HG02623 (cell line): ENCODE data around the gene PITPNM3.
"Not testable (repeated sequence)": the region's sequence is repeated elsewhere in the genome, so short reads cannot be mapped to it uniquely, and the experiment has no call there.

Experiments used
- ATAC-seq: cut with Tn5 transposase; IDR thresholded peaks from one replicate; pipeline ENCODE4 v1.9.1; 2021; ENCODE audit warnings: moderate library complexity; ENCODE audit not compliant: unreplicated experiment

The PITPNM3 gene

DNA sequence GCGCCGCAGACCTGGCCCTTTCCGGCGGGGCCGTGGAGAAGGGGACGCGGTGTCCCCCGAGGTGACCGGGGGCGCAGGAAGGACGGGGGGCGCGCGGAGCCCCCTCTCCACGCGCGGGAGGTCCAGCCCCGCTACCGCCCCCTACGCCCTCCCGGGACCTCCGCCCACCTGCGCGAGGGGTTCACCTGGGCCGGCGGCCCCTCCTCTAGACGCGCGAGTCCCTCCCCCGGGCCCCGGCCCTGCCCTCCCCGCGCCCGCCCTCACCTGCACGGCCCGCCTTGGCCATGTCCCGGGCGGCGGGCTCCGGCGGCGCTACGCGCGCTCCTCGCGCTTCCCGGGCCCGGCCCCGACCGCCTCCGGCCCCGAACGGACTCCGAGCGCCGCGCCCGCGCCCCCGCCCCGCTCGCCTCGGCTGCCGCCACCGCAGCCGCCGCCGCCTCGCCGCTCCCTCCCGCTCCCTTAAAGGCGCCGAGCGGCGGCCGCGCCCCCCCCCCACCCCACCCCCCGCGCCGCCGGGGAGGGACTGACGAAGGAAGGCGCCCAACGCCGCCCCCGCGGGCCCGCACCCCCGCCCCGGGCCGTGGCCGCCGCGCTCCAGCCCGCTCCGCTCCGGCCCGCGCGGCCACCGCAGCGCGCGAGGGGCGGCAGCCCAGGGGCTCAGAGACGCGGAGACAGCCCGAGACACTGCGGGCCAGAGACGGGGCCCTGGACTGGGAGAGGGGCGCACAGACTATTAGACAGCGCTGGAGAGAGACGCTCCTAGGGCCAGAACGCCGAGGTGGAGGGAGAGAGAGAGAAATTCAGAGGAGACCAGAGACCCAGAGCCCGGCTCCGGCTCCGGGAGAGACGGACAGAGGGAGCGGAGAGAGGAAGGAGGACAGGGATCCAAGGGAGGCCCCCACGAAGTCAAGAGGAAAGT, at the start of gene PITPNM3:
PITPNM3 (minus strand) TSS at position 435 of the 919 bp plus-strand sequence; CDS start at position 286, 149 bp downstream.
- ATAC-seq = no peak

DNA sequence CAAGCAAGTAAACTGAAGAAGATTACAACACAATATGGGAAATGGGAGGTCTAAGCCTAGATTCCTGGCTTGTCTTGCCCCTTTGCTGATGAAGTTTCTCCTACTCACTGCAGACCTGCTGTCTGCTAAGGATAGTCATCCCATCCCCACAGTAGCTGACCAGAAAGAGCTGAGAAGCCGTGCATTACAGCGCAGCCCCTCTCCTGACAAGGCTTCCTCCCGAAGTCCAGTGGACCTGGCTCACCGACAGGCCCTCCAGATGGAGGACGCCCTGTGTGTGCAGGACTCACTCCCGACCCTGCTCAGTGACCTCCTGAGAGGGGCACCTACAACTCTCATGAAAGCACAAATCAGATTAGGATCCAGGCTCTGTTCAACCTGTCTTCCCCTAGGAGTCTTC, 48.8 kb upstream of the PITPNM3 start:
- ATAC-seq = no peak

DNA sequence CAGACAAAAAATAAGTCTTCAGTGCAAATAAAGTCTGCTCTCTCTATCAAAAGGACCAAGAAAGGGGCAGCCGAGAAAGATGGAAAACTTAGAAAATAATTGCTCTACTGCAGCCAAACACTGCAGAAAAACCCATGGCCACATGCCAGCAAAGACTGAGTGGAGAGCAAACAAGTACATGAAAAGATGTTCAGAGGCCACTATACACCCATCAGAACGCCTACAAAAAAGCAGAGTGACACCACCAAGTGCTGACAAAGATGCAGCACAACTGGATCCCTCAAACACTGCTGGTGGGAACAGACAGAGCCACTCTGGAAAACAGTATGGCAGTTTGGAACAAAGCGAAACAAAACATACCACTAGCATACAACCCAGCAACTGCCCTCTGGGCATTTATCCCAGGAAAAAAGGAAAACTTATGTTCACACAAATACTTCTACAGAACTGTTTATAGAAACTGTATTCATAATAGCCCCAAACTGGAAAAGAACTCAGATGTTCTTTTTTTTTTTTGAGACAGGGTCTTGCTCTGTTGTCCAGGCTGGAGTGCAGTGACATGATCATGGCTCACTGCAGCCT, 47.5 kb upstream of the PITPNM3 start:
- ATAC-seq = no peak

DNA sequence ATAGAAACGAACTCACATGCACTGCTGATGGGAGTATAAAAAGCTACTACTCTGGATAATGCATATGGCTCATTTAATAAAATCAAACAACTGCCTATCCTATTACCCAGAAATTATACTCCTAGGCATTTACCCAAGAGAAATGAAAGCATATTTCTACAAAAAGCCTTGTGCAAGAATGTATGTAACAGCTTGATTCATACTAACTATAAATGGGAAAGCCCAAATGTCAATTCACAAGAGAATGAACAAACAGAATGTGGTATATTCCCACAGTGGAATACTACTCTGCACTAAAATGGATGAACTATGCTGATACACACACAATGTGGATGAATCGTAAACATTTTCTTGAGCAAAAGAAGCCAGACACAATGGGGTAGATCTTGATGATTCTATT, 45.8 kb upstream of the PITPNM3 start:
- ATAC-seq = no peak

DNA sequence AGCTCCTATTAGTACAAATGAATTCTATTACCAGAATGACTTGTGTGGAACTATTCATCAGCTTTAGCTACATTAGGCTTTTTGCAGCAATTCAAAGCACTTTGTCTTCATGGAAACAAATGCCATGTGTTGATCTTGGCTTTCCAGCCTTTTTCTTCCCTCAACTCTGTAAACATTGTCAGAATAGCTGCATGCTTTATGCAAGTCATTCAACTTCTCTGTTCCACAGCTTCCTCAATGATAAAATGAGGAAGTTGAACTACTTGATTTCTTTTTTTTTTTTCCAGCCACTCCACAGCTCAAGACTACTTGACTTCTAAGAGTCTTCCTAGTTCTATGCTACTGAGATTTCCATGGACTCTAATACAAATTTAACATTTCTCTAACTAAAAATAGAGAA, 43.0 kb upstream of the PITPNM3 start:
- no peak for ATAC-seq

DNA sequence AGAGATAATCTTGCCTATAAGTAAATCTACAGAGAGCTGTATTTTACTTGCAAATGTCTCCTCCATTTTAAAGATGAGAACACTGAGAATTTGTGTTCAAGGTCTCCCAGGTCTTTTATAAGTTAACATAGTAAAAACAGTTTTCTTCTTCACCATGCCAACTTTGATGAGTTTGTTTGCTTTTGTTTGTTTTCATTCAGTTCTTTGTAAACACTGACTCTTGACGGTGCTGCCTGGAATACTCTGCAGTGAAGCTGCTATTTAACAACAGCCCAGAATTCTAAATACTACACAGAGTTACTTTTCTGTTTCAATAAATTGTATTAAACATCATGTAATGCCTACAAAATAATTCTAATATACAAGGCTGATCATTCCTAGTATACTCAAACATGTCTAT, 41.4 kb upstream of the PITPNM3 start:
- no peak for ATAC-seq

DNA sequence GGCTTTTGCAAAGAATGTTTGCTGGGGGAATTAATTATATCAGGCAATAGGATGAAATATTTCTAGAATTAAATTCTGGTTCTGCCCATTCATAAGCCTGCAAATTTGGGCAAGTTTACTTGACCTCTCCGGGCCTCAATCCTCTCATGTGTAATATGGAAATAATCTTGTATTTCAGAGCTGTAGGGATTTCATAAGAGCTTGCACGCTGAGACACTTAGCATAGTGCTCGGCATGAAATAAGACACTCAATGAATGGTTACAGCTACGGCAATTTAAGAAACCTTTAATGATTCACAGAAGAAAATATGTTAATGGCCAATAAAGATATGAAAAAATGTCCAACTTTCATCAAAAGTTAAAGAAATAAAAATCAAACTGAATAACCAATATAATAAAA, 40.6 kb upstream of the PITPNM3 start:
- ATAC-seq = no peak

DNA sequence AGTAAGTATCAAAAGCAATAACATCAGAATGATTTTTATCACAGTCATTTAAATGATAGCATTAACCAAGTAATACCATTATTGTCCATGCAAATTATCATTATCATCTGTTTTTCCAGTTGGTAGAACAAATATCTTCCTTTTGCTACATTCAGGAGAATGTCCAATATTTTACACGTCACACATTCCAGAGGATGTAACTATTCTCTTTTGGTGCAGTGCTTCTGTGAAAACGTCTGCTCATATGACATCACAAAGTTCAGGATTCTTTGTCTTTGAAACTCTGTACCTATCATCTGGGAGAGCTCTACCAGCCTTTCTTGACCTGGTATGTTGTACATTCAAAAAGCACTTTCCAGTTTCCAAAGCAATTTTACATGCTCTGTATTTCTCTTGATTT, 40.2 kb upstream of the PITPNM3 start:
- ATAC-seq = no peak

DNA sequence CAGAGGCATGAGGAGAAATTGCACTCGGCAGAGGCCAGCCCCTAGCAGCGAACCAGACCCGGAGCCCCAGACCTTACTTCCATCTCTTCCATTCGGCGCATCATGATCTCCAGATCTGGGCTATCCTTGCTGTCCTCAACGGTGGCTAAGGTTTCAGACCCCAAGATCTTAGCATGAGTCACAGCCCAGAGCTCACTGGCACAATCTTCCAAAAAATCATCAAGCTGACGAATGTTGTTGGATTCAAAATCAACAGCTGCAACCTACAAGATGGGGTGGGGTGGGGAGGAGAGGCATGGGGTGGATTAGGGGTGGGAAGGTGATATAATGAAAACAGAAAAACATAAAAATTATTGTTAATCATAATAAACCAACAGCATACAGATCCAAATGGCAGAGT, 39.7 kb upstream of the PITPNM3 start:
- no peak for ATAC-seq

DNA sequence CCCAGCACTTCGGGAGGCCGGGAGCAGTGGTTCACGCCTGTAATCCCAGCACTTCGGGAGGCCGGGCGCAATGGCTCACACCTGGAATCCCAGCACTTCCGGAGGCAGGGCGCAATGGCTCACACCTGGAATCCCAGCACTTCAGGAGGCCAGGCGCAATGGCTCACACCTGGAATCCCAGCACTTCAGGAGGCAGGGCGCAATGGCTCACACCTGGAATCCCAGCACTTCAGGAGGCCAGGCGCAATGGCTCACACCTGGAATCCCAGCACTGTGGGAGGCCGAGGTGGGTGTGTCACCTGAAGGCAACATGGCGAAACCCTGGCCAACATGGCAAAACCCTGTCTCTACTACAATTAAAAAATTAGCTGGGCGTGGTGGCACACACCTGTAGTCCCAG, 37.0 kb upstream of the PITPNM3 start:
- not testable (repeated sequence) for ATAC-seq

DNA sequence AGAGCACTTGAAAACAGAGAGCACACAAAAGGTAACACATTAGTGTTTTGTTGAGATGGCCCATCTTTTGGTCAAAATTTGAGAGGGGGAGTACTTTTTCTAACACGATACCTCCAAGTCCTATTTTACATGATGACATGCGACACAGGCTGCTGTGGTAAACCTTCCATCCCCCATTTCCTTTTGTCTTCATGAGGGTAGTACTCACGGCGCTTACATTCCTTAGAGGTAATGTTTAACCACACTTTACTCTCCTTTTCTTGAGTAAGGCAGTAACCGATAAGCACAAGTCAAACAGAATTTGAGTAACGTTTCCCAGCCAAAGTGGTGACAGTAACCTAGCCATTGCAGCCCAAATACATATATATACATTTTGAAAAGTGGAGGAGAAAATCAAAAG, 35.8 kb upstream of the PITPNM3 start:
- no peak for ATAC-seq

DNA sequence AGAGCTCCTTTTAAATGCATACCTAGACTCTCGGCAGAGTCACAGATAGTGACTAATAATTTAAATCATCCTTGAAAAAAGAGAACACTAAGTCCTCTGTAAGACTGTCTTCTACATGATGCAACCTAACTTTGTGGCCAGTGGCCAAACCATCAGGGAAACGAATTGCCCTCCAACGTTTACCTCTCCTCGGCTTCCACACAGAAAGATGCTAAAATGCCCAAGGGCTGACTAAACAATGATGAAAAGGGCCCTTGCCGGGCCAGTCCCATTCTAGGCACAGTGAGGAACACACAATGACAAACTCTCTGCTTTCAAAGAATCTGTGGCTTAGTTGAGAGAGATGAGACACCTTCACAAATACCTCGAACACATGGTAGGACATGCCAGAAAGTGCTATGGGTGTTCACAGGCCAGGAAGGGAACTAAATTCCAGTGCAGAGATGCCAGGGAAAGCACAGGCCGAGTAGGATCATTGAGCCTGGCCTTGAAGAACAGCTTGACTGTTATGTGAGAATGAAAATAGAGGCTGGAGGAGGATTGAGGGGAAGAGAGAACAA, 35.3 kb upstream of the PITPNM3 start:
- no peak for ATAC-seq

DNA sequence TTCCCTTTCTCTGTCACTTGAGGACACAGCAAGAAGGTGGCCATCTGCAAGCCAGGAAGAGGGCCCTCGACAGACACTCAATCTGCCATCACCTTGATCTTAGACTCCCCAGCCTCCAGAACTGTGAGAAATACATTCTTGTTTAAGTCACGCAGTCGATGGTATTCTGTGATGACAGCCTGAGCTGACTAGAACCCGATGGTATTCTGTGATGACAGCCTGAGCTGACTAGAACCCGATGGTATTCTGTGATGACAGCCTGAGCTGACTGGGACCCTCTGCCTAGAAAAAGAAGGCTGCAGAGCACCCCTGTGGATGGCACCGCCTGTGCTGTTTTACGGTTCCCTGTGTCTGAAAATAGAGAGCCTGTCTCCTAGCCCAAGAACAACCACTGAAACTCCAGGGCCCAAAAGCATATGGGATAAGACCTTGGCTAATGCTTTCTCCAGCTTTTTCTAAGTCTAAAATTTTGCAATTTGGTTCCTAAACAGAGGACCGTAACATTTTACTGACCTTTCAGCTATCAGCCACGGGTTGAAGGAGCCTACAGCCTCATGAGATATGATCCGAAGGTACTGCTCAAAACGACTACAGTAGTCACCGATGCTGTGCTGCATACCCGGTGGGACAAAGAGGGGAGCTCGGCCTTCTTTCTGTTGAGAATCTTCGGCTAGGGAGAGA, 33.1 kb upstream of the PITPNM3 start:
- ATAC-seq = no peak

DNA sequence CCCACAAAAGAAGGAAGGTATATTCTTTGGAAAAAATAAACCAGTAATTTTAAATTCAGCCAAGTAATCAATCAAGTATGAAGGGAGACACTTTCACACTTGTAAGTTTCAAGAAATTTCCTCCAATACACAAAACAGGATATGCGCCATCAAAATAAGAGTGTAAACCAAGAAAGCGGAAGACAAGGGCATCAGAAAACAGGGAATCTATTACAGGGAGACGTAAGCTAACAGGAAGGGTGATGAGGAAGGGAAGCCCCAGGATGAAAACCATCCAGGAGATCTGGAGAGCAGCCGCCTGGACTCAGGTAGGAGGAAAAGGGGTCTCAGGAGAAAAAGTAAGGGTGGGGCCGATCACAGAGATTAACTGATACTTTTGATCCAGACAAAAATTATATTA, 31.8 kb upstream of the PITPNM3 start:
- no peak for ATAC-seq

DNA sequence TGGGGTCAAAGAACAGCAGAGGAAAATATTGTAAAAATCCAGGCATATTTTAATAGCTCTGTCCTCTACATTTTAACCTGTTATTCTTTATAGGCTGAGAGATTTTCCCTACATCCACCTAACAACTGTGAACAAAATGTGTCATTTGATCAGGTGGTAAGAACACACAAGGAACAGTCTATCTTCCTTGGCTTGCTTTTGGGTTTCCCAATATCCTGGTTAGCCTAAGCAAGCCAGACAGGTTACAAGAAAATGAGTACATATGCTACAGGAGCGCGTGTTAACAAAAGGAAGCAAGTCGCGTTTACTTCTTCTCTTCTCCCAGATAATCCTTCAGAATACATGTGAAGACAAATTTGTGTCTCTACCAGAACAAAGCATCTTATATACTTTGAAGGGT, 31.0 kb upstream of the PITPNM3 start:
- no peak for ATAC-seq

DNA sequence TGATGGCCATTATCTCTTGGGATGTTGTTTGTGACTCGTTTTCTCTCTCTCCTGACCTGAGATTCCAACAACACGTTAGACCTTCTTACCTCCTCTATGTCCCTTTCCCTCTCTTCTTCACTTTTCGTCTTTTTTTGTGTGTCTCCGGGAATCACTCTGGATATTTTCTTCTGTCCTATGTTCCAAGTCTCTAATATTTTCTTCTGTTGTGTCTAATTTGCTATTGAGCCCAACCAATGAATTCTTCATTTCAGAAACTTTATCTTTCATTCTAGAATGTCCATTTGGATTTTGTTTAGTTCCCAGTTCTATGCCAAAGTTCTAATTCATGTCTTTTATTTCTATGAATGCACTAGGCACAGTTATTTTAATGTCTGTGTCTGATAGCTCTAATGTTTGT, 27.1 kb upstream of the PITPNM3 start:
- no peak for ATAC-seq

DNA sequence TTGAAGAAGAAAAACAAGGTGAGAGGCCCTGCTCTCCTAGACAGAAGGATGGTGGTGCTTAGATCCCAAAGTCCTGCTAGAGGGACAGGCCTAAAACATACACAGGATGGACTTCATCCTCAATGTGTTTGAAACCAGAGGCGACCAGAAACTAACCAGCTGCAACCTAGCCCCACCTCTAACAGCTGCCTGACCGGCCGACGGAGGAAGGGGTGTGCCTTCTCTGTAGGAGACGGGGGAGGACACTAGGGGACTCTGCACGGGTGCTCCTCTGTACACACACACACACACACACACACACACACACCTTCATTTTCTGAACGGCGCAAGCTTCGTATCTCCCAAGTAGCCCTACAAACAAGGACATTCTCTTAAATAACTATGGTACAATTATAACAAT, 24.3 kb upstream of the PITPNM3 start:
- ATAC-seq = no peak

DNA sequence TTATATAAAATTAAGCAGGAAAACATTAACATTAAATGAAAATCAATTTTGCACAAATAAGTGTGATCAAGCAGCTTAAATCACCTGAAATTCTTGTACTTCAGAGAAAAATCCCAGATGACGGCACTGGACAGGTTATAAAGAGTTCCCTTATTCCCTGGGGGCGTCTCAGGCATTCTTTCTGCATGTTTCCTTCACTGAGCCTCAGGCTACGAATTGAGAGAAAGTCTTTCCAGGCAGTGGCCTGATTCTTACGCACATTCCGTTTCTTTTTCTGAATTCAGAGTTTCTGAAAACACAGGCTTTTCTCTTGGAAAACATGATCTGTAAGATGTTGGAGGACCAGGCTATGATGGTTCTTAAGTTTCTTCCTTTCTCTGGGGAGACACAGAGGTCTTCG, 22.1 kb upstream of the PITPNM3 start:
- ATAC-seq = no peak

DNA sequence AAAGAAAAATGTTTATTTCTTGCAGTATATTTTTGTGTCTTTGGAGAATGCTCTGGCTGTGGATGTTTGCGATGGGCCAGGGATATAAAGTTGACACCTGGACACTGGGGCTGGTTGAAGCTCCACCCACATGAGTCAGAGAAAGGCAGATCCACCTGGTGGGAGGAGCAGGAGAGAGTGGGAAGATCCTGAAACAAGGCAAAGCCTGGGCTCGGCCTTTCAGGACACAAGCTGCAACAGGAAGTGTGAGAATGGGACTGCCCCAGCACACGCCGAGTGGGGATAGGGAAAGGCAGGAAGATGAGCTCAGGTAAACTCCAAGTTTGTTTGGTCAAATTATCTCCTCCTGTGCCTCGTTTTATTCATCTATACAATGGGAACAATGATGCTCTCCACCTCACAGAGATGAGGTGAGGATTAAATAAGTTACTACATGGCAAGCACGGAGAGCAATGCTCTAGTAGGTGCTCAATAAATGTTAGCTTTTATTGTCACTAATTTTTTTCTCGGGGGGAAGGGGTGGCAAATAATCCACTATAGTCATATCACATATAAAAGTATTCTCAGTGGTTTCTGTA, 21.4 kb upstream of the PITPNM3 start:
- no peak for ATAC-seq

DNA sequence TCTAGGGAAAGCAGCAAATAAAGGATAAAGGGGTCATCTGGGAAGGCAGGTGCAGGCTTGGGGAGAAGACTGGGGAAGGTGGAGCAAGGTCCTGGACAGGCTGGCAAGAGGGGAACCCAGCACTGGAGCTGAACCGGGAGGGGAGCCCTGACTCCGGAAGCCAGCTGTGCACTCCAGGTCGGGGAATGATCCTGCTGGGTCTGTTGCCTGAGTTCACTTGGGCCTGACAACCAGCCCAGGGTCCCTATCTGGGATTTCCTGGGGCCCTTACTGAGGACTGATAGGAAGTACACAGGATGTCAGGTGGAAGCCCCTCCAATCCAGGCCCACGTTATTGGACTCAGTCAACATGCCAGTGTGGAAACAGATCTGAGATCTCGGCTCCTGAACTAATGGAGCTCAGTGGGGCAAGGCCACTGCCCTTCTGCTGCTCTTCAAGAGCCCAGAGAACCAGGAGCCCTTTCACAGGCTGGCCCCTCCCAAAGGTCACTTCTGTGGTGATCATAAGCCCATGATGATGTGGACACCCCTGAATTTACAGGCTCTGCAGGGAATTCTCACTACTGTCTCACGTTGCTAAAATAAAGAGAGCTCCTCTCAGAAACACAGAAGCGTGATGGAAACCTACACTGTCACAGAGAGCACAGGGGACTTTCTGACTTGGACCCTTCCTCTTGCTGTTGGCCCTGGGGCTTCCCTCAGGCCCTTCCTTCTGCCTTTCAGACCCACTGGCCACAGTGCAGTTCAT, 19.9 kb upstream of the PITPNM3 start:
- ATAC-seq = no peak

DNA sequence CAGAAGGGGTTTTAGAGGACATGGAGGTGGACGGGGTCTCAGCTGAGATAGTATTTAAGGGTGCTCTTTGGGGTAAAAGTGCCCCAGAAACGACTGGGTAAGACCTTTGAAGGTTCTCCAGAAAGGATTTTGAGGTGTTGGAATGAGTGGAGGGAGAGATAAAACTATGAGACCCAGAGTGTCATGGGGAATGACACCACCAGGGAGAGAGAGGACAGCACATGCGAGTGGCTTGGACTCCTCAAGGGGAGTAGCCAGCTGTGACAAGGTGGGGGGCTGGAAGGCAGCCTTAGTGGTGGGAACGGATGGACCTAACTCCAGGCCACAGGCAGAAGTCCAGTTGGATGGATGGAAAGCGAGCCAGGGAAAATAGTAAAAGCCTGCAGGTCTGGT, 19.2 kb upstream of the PITPNM3 start:
- no peak for ATAC-seq
